Keratinocyte (primary cell): Measurements from ENCODE around the gene METTL26. TPM values are rescaled to one million over a fixed set of nuclear protein-coding genes. Genes with fewer than 3 reads are reported as not detected.

Experiments
- DNase-seq: peaks from one replicate; pipeline ENCODE4 v3.0.0-alpha.2; 2011; ENCODE audit warnings: low read depth, missing footprints, low spot score
- FAIRE-seq: peaks from 2 replicates; lab custom pipeline; 2011; peaks lifted over from hg19 to GRCh38; lab: Jason Lieb, UNC
- H2AFZ ChIP-seq: 2 replicates; pipeline ENCODE4 v1.6.0; 2012; ENCODE audit warnings: low read length, control low read depth, inconsistent platforms; ENCODE audit not compliant: control insufficient read depth
- H3K27ac ChIP-seq: 2 replicates; pipeline ENCODE4 v1.5.1; 2011; ENCODE audit warnings: low read length; ENCODE audit not compliant: control insufficient read depth, insufficient read depth
- H3K27me3 ChIP-seq: 3 replicates; pipeline ENCODE4 v1.6.0; 2011; ENCODE audit warnings: low read length; ENCODE audit not compliant: control insufficient read depth, insufficient read depth; ENCODE audit errors: extremely low read depth
- H3K36me3 ChIP-seq, 2 experiments: 2 replicates in 1 of 2; 3 replicates in 1 of 2; pipeline ENCODE4 v1.5.1; 2011; ENCODE audit warnings: low read length in 2 of 2, mild to moderate bottlenecking in 1 of 2; ENCODE audit not compliant: control insufficient read depth in 2 of 2, insufficient read depth in 2 of 2; ENCODE audit errors: extremely low read depth in 1 of 2
- H3K4me1 ChIP-seq: 3 replicates; pipeline ENCODE4 v1.5.1; 2011; ENCODE audit warnings: low read length; ENCODE audit not compliant: control insufficient read depth, insufficient read depth; ENCODE audit errors: extremely low read depth
- H3K4me2 ChIP-seq: 3 replicates; pipeline ENCODE4 v1.6.0; 2011; ENCODE audit warnings: low read depth, low read length; ENCODE audit not compliant: control insufficient read depth, insufficient read depth; ENCODE audit errors: extremely low read depth
- H3K4me3 ChIP-seq, 3 experiments: fragments of 200-600 bp in 1 of 3; sonication (generic) in 1 of 3; 2 replicates in 2 of 3; 3 replicates in 1 of 3; pipeline ENCODE4 v1.5.1; 2011 to 2016; ENCODE audit warnings: low read length in 3 of 3, mild to moderate bottlenecking in 3 of 3, control low read depth in 2 of 3, inconsistent platforms in 1 of 3, low read depth in 1 of 3, mixed read lengths in 1 of 3, mixed run types in 1 of 3, moderate library complexity in 1 of 3; ENCODE audit not compliant: control insufficient read depth in 2 of 3, insufficient read depth in 2 of 3; ENCODE audit errors: extremely low read depth in 1 of 3
- H3K79me2 ChIP-seq: 2 replicates; pipeline ENCODE4 v1.6.0; 2012; ENCODE audit warnings: low read length; ENCODE audit not compliant: control insufficient read depth, insufficient read depth
- H3K9ac ChIP-seq: 3 replicates; pipeline ENCODE4 v1.6.0; 2011; ENCODE audit warnings: low read length; ENCODE audit not compliant: control insufficient read depth, insufficient read depth; ENCODE audit errors: extremely low read depth
- H3K9me1 ChIP-seq: 3 replicates; pipeline ENCODE4 v1.6.0; 2011; ENCODE audit warnings: low read length; ENCODE audit not compliant: control insufficient read depth, insufficient read depth; ENCODE audit errors: extremely low read depth
- H3K9me3 ChIP-seq: 2 replicates; pipeline ENCODE4 v1.5.1; 2012; ENCODE audit warnings: low read depth, low read length; ENCODE audit not compliant: control insufficient read depth
- H4K20me1 ChIP-seq: 3 replicates; pipeline ENCODE4 v1.6.0; 2011; ENCODE audit warnings: low read length; ENCODE audit not compliant: control insufficient read depth, insufficient read depth; ENCODE audit errors: extremely low read depth
- EZH2 ChIP-seq: IDR thresholded peaks from one replicate; pipeline ENCODE4 v1.6.1; 2012; ENCODE audit warnings: inconsistent platforms, mild to moderate bottlenecking, low read length, moderate library complexity
- dilution Hi-C: fragments of 300-500 bp; cut with MboI; formaldehyde crosslinking; loops from one replicate; pipeline ENCODE4 v1.7.0; 2020; ENCODE audit warnings: low sequenced_read_pairs; ENCODE audit not compliant: extremely low pct_ligation_motif_present
- polyA plus RNA-seq, 5 experiments: library from polyadenylated mRNA; depleted of rRNA in 3 of 5; stranded (reverse) in 3 of 5; stranded (forward) in 1 of 5; unstranded in 1 of 5; fragments of >200 nt; gene quantifications; 1 replicate in 1 of 5; 2 replicates in 3 of 5; 3 replicates in 1 of 5; pipeline versions ENCODE4 v1.2.1 to v1.2.3, GENCODE V29; 2011 to 2012; ENCODE audit warnings: missing spikeins in 2 of 5, low read depth in 1 of 5, low replicate concordance in 1 of 5
- TF ChIP-seq, protein P1 (sequence below), 3 experiments: IDR thresholded peaks in 1 of 3; conservative IDR thresholded peaks in 1 of 3; optimal IDR thresholded peaks in 1 of 3; 2 replicates in 2 of 3; 3 replicates in 1 of 3; pipeline versions ENCODE3 to v1.5.1; 2011; ENCODE audit warnings: low read length in 3 of 3, mild to moderate bottlenecking in 3 of 3, moderate library complexity in 2 of 3, control low read depth in 1 of 3, inconsistent platforms in 1 of 3; ENCODE audit not compliant: insufficient read depth in 2 of 3; ENCODE audit errors: extremely low read depth in 1 of 3

The METTL26 gene
- polyA plus RNA-seq, 1 donor (not counting 4 experiments of a cell fraction or from before 2014, with no cell fraction given) = 46.9 TPM

DNA sequence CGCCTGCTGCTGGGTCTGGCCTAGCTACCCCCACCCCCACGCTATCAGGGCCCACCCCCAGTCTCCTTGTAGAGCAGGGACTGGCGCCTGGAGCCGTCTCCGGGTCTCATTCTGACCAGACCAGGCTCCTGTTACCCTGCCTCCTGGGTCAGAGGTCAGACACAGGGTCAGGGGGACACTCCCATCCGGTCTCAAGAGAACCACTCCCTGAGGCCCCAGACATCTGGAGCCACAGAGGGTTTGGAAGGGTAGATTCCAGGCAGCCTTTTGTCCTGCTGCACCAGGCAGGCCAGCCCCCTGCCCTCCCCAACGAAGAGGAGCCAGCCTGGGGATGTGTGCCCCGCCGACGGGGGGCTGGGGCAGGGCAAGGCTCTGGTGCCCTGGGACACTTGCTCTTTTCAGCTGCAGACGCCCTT is 6.3 kb downstream of the METTL26 start:
- H3K9me3 ChIP-seq = no peaks in the 10 kb centered on the region
- no peaks in the 10 kb centered on the region for H3K27me3 ChIP-seq
- no peak overlapping the region for H3K4me2 ChIP-seq
- no peak overlapping the region for H3K27ac ChIP-seq
- H3K79me2 ChIP-seq = peaks cover 2% of the 10 kb centered on the region
- H3K4me1 ChIP-seq = peaks cover 12% of the 10 kb centered on the region
- H3K9ac ChIP-seq = no peak overlapping the region
- H3K36me3 ChIP-seq = peaks cover 4 to 13% of the 10 kb centered on the region in 2 experiments
- H3K4me3 ChIP-seq = no peak overlapping the region
- no peaks in the 10 kb centered on the region for H3K9me1 ChIP-seq
- TF ChIP-seq, protein P1, sequence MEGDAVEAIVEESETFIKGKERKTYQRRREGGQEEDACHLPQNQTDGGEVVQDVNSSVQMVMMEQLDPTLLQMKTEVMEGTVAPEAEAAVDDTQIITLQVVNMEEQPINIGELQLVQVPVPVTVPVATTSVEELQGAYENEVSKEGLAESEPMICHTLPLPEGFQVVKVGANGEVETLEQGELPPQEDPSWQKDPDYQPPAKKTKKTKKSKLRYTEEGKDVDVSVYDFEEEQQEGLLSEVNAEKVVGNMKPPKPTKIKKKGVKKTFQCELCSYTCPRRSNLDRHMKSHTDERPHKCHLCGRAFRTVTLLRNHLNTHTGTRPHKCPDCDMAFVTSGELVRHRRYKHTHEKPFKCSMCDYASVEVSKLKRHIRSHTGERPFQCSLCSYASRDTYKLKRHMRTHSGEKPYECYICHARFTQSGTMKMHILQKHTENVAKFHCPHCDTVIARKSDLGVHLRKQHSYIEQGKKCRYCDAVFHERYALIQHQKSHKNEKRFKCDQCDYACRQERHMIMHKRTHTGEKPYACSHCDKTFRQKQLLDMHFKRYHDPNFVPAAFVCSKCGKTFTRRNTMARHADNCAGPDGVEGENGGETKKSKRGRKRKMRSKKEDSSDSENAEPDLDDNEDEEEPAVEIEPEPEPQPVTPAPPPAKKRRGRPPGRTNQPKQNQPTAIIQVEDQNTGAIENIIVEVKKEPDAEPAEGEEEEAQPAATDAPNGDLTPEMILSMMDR (optimal IDR thresholded peaks at IDR 0.05 in 1 of 3, IDR thresholded peaks at IDR 0.05 in 1 of 3, conservative IDR thresholded peaks at IDR 0.05 in 1 of 3; ENCODE audit: extremely low read depth in 1 of 3, insufficient read depth in 2 of 3, low read length in 3 of 3) = no peak
- no peak for TF ChIP-seq EZH2
- dilution Hi-C loops = no loop called here
- FAIRE-seq (no peak), DNase-seq (no peak)
- H2AFZ ChIP-seq = no peak overlapping the region
- H4K20me1 ChIP-seq = no peaks in the 10 kb centered on the region

- Histone ChIP-seq H4K20me1 (no peaks in the 10 kb centered on the region), H3K4me3 (no peak overlapping the region), H3K4me1 (peaks cover 12% of the 10 kb centered on the region), H3K79me2 (no peaks in the 10 kb centered on the region), H3K27ac (no peak overlapping the region), H3K36me3 (peaks cover 4 to 13% of the 10 kb centered on the region in 2 experiments), H3K9me1 (no peaks in the 10 kb centered on the region), H3K9me3 (no peaks in the 10 kb centered on the region), H3K4me2 (no peak overlapping the region), H3K27me3 (no peaks in the 10 kb centered on the region), H3K9ac (no peak overlapping the region), H2AFZ (no peak overlapping the region)
- no peak for TF ChIP-seq EZH2
- TF ChIP-seq, protein P1 (optimal IDR thresholded peaks at IDR 0.05 in 1 of 3, IDR thresholded peaks at IDR 0.05 in 1 of 3, conservative IDR thresholded peaks at IDR 0.05 in 1 of 3; ENCODE audit: extremely low read depth in 1 of 3, insufficient read depth in 2 of 3, low read length in 3 of 3) = no peak
- dilution Hi-C loops = no loop called here
- DNase-seq = no peak
- no peak for FAIRE-seq
Observed at GRCh38 chr16:629185-629832, 6.8 kb downstream of the METTL26 start.
